Bone marrow (tissue), 2 donors: Measurements from ENCODE around the gene GTF2H2C_2.
"Not testable (repeated sequence)": the region's sequence is repeated elsewhere in the genome, so short reads cannot be mapped to it uniquely, and the experiment has no call there.

Experiments
- DNase-seq, 2 donors: peaks; one replicate each; lab custom pipeline; 2025; lab: John Stamatoyannopoulos, UW

The GTF2H2C_2 gene

DNA sequence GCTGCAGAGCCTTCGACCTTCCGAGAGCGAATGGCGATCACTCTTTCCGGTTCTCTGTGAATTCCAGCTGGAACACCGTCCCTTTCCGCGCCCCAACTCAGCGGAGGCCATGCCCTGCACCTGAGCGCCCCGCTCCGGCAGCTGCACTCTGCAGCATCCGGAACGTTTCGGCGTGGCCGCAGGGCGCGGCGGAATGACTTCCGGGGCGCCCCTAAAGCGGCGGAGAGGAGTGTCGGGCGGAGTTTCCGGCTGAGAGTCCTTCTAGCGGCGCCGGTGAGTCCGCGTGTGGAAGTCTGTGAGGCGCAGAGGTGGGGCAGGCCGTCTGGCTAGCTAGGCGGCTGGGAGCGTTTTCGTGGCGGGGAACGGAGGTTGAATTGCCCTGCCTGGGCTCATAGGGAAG, at the start of gene GTF2H2C_2:
GTF2H2C_2 (plus strand) TSS at position 252 of the 400 bp plus-strand sequence.
- not testable (repeated sequence) for DNase-seq

DNA sequence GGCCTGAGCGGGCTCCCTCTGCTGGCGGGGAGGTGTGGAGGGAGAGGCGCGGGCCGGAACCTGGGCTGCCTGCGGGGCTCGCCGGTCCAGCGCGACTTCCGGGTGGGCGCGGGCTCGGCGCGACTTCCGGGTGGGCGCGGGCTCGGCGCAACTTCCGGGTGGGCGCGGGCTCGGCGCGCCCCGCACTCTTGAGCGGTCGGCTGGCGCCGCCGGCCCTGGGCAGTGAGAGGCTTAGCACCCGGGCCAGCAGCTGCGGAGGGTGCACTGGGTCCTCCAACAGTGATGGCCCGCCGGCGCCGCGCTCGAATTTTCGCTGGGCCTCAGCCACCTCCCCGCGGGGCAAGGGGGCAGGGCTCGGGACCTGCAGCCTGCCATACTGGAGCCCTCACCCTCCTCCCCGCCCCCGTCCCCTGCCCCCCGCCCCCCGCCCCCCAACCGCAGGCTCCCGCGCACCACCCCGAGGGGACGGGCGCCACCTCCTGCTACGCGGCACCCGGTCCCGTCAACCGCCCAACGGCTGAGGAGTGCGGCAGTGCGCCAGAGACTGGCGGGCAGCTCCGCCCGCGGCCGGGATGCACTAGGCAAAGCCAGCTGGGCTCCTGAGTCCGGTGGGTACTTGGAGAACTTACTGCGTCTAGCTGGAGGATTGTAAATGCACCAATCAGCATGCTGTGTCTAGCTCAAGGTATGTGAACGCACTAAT, 14.0 kb upstream of the GTF2H2C_2 start:
- not testable (repeated sequence) for DNase-seq

DNA sequence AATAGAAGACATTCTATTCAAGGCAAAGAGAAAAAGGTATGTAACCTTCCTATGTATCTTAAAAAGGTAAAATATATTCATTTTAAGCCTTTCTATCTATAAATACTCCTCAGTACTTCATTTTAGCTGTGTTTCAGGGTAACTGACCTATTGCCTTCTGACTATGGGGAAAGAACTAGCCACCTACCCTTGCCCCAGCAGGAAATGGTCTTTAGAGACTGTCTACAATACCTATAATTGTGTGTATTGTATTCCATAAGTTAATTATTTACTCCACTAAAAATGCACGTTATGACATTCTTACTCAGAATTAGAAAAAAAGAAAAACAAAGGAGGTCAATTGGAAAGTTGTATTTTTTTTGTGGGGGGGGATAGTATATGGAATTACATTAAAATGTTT, 6.2 kb downstream of the GTF2H2C_2 start:
- not testable (repeated sequence) for DNase-seq

DNA sequence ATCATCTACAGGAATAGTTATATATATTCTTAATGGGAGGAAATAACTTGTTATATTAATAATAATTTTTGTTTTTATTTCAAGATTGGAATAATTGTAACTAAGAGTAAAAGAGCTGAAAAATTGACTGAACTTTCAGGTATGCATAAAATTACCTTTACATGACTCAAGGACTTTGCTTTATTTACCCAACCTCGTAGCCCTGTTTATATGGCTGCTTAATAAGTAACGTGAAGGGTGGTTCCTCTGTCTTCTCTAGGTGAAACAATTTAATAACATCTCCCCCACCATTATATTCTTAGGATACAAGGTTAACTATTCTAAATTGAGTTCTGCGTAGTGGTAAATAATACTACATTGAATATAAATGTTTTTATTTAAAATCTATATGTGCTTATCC, 8.0 kb downstream of the GTF2H2C_2 start:
- DNase-seq = not testable (repeated sequence)

DNA sequence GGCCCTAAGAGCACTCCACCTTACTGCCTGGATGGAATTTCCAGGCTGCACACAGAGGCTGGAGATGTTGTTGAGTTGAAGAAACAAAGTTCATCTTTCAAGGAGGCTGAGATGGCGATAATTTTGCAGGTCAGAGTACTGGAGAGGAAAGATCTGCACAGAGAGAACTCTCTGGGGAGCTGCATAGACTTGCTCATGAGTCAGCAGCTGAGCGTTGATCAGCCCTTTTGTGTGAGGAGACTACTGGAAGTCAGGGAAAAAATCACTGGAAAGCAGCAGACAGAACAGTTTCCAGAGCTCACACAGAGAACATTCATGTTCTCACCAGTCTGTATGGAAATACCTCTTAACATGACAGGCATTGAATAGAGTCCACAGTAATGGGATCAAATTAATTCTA, 23.4 kb downstream of the GTF2H2C_2 start:
- not testable (repeated sequence) for DNase-seq

DNA sequence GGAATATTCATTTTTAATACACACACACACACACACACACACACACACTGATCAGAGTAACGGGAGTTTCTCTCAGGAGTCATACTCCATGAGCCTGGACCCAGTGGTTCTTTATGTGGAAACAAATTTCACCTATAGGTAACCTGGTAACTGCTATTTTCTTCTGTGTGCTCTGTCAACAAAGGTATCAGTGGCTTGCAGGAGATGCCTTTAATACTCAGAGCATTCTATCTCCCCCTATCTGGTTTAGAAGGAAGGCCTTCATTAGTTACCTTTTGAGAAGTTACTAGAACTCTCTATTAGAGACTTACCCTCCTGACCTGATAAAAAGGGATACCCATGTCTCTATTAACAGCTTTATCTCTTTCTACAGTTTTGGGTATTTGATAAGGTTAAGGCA, 34.4 kb downstream of the GTF2H2C_2 start:
- DNase-seq = not testable (repeated sequence)

DNA sequence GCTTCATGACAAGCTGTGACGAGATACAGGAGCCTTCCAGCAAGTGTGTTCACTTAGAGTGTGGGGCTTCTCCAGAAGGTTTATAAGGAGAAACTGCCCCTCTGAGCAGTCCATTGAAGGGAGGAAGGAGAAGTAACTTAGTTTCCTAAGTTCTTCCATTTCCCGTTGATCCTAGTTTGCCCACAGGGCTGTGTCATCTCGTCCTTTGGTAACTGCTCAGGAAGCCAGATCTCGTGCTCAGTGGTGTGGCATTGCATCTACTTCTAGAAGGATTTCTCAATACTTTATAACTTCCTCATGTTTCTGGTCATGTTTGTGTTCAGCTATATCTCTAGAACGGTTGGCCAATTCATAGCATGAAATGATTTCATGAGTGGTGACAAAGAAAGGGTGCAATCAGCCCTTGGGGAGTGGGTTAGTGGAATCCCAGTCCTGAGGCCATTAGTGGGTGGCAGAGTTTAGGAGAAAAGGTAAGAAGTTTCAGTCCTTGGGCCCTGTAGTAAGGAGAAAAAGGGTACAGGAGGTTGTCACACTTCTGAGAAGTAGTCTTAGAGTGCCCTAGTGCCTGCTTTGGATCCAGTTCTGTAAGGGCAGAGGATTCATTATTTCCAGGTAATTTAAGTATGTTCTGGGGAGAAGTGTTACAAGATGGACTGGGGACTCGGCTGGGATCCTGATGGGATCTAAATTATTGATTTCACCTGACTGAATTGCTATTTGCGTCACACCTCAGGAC, 36.2 kb downstream of the GTF2H2C_2 start:
- not testable (repeated sequence) for DNase-seq

DNA sequence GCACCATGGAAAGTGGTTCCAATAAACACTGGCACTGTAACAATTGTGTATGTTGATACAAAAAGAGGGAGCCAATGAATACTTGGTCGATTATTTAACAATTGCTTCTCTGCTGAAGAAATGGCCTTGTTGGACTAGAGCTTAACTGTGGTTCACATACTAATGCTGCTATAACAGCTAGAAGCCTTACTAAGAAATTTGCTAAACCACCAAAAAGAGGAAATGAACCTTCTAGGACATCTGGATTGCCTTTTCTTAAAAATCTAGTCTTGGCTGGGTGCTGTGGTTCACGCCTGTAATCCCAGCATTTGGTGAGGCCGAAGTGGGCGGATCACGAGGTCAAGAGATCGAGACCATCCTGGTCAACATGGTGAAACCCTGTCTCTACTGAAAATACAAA, 41.9 kb downstream of the GTF2H2C_2 start:
- not testable (repeated sequence) for DNase-seq

DNA sequence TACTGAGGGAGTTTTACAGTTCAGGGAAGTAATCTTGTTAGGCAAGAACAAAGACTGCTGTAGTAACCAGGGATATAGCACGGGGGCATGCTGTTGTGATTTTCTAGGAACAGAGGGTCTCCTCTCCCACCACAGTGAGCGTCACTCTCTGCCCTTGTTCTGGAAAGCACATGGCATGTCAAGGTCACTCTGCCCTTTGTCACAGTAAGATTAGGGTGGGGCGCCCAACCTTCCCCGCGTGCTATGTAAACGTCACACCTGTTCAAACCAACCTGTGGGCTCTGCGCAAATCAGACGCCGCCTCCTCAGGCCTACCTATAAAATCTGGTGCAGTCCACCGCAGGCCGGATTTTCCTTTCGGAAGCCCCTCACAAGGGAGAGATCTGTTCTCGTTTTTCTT, 44.0 kb downstream of the GTF2H2C_2 start:
- not testable (repeated sequence) for DNase-seq

DNA sequence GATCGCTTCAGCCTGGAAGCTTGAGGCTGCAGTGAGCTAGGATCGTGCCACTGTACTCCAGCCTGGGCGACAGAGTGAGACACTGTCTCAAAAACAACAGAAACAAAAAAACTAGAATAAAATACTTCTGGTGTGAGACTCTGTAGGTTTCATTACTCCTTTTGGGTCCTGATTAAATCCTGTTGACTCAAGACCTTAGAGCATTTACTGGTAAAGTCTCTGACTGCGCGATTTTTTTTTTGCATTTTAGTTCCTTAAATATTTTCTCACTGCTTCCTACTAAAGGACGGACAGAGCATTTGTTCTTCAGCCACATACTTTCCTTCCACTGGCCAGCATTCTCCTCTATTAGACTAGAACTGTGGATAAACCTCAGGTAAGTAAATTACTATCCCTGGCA, 46.8 kb downstream of the GTF2H2C_2 start:
- DNase-seq = not testable (repeated sequence)

DNA sequence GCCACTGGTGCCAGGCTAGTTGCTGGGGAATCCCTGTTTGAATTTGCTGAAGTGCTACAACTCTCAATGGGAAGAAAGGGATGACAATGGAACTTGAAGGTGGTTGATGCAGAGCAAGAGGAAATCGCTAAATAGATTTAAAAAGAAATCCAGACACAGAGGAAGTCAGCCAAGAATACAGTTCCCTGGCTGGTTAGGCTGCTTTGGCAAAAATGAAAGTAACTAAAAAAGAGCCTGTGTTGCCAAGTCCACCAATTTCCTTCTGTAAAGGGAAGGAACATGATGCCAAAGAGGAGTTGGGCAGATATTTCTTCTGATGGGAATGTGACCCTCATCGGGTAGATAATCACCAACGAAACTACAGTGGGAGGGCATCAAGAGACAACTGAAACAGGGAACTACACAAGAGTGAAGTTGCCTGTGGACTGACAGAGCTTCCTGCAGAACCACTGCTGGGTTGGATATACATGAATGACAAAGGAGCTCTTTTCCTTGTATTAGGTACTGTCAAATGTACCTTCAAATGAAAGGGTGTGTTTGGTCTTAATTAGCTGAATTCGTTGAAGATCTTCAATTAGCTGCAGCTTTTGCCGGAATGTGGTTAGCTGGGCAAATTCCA, 49.0 kb downstream of the GTF2H2C_2 start:
- DNase-seq = not testable (repeated sequence)

DNA sequence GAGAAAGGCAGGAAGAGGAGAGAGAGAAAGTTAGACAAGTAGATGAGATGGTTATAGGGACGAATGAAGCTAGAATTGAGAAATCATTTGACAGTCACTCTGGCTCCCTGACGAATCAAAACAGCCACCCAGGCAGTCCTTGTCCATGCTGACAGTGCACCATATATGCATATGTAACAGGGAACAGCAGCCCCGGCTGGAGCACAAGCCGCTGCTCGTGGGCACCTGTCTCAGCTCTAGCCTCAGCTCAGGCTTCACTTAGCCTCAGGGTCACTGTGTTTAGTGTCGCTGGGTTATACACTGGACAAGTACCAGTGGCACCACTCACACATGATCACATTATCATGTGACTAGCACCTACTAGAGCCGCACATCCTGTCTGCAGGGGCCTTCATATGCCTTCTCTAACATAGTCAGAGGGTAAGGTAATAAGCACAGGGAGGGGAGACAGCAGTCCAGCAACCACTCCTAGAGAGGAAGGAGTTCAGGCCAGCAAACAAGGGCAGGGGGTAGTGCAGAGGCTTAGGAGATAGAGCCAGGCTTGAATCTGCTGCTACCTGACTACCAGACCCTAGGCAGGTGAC, 54.9 kb downstream of the GTF2H2C_2 start:
- not testable (repeated sequence) for DNase-seq
